HG03039 (cell line): ENCODE results near the gene HIPK3.
"Not testable (repeated sequence)": the region's sequence is repeated elsewhere in the genome, so short reads cannot be mapped to it uniquely, and the experiment has no call there.

ENCODE experiments used
- ATAC-seq: cut with Tn5 transposase; IDR thresholded peaks from one replicate; pipeline ENCODE4 v1.9.1; 2021; ENCODE audit warnings: mild to moderate bottlenecking, moderate library complexity; ENCODE audit not compliant: unreplicated experiment

HIPK3 gene

DNA sequence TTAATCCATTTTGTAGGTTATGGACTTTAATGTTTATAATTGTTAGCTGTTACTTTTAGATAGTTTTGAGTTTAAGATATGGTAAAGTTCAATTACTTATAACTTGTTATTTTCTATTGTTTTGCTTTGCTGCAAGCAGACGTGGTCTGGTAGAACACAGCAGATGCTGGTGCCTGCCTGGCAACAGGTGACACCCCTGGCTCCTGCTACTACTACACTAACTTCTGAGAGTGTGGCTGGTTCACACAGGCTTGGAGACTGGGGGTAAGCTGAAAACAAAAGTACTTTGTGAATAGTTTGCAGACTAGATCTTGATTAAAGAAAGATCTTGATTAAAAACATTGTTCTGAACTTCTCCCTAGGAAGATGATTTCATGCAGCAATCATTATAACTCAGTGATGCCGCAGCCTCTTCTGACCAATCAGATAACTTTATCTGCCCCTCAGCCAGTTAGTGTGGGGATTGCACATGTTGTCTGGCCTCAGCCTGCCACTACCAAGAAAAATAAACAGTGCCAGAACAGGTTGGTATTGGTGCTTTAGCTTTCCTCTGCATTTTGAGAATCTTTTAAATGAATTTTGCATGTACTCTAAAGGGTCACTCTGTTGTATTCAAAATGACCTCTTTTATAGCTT, 90.4 kb downstream of the HIPK3 start:
- ATAC-seq: peak; percentile 92

DNA sequence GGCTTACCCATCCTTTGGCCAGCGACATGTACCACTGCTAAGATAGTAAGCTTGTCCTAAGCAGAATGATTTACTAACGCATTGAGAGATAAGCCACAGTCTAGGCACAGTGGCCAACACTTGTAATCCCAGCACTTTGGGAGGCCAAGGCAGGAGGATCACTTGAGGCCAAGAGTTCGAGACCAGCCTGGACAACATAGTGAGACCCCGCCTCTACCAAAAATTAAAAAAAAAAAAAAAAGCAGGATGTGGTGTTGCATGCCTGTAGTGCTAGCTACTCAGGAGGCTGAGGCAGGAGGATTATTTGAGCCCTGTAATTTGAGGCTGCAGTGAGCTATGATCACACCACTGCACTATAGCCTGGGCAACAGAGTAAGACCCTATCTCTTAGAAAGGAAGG, 93.1 kb downstream of the HIPK3 start:
- ATAC-seq: no peak

- no peak for ATAC-seq
These were observed 101.1 kb downstream of the HIPK3 start for GRCh38 chr11:33358150-33358831.

DNA sequence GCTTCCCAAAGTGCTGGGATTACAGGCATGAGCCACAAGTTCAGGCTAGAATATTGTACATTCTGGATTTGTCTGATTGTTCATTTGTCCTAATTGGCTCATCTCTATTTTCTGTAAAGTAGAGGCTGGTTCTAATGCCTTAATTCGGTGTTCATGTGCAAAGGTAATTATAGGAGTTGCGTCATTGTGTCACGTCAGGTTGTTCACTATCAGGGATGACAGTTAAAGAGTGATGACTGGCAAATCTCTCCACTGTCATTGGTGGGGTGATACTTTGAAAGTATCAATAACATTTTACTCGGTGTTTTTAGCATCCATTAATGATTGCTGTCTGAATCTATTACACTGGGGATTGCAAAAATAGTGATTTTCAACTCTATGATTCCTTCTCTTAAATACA, 103.5 kb downstream of the HIPK3 start:
- ATAC-seq: no peak

DNA sequence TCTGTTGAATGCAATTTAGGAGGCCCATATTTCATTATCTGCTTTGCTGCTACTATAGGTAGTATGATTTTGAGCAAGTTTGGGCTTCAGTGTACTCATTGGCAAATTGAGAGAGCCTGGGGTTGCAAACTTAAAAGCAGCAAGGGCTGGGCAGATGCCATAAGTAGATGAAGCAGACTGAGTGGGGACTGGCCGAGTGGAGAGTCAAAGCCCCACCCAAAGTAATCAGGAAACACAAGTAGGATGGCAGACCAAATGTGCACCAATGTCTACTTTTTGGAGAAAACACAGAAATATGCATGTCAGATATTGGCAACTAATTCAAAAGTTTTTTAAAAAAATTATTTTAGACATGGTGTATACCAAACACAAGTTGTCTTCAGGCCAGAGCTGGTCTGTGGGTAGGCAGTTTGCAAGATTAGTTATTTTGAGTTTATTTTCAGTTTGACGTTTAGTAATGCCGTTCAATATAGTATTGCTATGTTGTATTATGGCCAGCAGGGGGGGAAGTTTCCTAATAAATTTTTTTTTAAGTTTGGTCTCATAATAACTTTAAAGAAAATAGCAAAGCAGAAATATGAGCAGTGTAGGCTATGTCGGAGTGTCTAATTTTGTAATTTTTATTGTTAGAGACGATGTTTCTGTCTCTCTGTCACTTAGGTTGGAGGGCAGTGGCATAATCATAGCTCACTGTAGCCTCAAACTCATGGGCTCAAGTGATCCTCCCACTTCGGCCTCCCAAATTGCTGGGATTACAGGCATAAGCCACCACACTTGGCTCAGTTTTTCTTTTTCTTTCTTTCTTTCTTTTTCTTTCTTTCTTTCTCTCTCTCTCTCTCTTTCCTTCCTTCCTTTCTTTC, 105.1 kb downstream of the HIPK3 start:
- ATAC-seq: no peak

DNA sequence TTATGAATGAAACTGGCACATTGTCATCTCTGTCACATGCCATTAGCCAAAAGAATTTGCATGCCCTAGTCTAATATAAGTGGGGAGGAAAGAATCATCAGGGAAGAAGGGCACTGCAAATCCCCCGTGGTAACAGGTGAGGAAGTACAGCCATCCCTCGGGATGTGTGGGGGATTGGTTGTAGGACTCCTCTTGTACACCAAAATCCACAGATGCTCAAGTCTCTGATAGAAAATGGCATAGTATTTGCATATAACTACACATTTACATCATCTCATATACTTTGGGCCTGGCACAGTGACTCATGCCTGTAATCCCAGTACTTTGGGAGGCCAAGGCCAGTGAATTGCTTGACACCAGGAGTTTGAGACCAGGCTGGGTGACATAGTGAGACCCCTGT, 109.7 kb downstream of the HIPK3 start:
- no peak for ATAC-seq

DNA sequence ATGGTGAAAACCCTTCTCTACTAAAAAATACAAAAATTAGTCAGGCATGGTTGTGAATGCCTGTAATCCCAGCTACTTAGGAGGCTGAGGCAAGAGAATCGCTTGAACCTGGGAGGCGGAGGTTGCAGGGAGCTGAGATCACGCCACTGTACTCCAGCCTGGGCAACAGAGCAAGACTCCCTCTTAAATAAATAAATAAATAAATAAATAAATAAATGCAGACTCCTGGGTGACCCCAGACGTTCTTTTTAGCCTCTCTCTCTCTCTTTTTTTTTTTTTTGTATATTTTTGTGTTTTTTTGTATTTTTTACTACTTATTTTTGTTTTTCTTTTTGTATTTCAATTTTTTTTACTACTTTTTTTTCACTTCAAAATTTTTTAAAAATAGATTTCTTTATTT, 111.3 kb downstream of the HIPK3 start:
- not testable (repeated sequence) for ATAC-seq

DNA sequence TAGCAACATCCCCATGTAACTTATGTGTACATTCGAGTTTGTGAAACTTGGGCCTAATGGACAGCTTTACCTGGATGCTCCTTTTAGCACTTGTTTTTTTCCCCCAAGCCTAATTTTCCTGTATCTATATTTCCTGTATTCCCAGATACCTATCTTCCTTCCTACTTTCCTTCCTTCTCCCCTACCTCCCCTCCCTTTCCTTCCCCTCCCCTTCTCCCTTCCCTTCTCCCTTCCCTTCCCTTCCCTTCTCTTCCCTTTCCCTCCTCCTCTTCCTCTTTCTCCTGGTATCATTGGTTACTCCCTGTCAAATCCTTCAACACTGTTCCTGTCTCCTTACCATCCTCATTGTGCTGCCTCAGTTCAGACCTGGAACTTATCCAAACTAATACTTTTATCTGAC, 111.8 kb downstream of the HIPK3 start:
- ATAC-seq: no peak

GRCh38 chr11:33373636-33374035, 116.5 kb downstream of the HIPK3 start:
- no peak for ATAC-seq

GRCh38 chr11:33375236-33375635, 118.1 kb downstream of the HIPK3 start:
- no peak for ATAC-seq

DNA sequence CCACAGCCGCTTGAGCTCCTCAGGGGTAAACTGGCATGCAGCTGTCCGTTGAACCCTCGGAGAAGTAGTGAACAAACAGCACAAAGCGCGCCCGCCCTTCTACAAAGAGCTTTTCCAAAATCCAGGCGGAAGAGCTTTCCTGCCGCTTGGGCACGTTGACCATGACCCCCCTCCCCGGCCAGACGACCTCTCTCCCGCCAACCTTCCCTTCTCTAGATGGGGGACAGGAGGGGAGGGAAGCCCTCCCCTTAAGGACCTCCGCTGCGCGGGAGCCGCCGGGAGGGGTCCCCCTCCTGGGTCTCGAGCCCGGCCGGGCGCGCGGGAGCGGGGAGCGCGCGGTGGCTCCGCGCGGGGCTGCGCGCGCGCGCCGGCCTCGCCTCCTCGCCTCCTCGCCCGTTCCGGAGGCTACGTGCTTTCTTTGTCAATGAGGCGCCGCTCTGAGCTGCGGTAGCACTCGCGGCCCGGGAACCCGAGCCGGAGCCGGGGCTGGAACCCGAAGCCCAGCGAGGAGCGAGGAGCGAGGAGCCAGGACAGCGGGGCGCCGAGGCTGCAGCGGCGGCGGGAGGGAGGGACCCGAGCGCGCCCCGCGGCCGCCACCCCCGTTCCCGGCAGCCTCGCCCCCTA, 118.6 kb downstream of the HIPK3 start, which contains the start of gene KIAA1549L:
Gene KIAA1549L, plus strand, starts transcription at position 421 of the 624 bp plus-strand sequence.
- no peak for ATAC-seq

DNA sequence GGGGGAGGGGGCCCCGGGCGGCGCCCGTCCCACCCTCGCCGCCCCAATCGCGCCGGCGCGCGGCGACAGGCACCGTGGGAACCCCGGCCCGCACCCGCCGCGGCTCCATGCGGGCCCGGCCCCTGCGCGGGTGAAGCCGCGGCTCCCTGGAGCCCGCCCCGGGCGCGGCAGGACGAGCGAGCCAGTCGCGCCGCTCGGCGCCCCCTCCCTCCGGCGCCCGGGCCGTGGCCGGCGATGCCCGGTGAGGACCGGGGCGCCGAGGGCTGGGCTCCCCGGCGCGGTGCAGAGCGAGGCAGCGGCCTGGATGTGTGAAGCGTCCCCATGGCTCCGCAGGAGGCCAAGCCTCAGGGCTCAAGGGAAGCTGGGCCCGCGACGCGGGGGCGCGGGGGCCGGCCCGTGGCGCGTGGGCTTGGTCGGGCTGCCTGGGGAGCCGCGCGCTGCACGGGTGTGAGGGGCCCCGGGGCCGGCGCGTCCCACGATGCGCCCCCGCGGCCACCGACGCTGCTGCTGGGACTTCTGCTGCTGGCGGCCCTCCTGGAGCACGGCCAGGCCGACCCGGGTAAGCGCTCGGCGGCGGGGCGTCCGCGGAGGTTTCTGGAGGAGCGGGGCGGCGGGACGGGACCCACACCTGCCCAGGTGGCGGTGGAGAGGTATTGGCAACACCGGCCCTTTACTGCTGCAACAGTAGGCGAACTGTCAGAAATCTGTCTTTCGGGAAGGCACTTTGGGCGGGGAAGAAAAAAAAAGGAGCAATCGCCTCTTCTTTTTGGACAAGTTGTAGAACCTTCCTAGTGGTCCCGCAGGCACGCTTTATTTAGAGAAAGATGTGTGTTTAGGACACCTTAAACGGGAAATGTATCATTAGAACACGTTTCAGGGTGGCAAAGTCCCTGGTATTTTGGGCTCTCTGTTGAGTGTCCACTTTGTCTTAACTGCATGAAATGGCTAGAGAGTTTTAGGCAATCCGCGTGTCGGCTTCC, 119.4 kb downstream of the HIPK3 start:
- no peak for ATAC-seq

DNA sequence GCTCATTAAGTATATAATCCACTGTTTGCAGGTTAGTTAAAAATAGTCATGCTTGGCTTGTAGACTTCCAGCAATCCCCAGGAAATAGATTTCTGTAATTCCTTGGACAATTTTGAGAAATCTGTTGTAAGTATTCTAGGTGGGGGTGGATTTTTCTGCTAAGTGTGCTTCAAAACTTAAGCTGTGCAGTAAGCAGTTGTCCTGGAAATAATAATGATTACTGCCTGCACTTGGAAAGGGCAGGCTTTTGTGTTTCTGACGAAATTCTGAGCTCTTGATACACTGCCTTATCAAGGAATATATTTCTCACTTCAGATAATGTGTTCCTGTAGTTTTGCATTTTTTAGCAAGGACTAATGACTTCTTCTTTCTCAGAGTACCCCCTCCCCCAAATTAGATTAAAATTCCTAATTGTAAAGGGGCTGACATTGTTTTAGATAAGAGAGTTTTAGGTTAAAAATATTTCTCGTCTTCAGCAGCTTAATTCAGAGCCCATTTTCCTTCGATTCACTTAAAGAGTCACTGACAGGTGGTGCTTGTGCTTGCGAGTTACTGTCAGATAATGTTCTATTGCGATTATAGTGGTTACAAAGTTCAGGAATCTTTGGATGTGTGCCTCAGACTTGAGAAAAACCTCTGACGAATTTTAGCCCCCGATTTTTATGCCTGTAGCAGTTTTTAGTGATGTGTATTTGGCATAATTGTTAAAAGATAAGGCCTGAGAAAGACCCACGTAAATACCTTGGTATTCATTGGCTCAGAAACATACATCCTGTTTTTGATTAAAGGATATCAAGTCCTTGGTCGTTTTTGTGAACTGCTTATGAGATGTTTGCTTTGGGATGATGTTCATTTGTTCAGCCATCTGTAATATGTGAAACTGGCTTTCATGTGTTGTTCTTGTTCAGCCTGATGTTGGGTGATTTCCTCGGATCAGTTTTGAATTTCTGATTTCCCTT, 120.5 kb downstream of the HIPK3 start:
- no peak for ATAC-seq

GRCh38 chr11:33379947-33380346, 122.8 kb downstream of the HIPK3 start:
- peak; percentile 46 for ATAC-seq

DNA sequence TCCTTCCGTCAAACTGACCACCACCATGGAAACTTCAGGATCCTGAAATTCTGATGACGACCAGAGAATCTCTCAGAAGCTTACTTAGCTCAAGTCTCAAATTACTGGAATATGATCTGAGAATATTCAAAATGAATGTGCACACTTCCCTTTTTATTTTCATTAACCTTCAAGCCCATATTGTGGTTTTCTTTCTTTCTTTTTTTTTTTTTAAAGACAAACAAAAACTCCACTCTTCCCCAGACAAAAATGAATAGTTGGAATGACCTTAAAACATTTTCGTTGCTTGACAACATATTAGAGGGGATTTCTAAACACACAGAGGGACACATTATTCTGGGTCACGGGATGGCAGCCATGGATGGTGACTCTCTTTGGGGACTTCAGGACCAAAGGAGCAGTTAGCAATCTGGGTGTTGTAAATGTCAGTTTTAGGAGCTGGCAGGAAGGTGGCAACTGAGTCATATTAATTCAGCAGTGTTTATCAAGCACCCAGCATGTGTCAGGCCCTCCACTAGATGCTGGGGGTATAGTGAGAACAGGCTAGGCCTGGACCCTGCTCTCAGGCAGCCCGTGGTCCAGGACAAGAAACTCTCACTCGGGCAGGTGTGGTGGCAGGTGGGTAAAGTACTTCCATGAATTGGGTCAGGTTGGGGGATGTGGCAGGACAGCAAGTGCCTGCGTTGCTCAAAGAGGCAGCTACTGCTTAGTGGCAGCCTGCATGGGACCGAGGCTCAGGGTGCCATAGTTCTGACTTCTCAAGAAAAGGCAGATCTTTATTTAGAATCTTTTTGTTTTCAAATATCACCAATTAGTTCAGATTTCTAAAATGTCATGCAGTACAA, 126.1 kb downstream of the HIPK3 start:
- no peak for ATAC-seq

DNA sequence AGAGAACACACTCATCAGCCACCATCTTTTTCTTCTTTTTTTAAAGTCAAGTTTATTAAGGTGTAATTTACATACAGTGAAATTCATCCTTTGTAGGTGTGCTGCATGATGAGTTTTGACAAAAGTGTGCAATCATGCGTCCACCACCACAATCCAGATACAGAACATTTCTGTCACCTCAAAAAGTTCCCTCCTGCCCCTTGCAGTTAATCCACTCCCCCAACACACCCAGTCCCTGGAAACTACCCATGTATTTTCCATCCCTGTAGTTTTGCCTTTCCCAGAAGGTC, 126.7 kb downstream of the HIPK3 start:
- ATAC-seq: no peak

DNA sequence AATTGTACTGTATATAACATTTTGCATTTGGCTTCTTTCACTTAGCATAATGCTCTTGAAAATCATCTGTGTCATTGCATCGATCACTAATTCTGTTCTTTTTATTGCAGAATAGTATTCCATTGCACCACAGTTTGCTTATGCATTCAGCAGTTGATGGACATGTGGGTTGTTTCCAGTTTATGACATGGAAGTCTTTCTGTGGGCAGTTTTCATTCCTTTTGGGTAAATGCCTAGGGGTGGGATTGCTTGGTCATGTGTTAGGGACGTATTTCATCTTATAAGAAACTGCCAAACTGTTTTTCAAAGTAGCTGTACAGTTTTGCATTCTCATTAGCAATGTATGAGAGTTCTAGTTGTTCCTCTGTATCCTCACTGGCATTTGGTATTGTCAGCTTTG, 127.0 kb downstream of the HIPK3 start:
- ATAC-seq: no peak

DNA sequence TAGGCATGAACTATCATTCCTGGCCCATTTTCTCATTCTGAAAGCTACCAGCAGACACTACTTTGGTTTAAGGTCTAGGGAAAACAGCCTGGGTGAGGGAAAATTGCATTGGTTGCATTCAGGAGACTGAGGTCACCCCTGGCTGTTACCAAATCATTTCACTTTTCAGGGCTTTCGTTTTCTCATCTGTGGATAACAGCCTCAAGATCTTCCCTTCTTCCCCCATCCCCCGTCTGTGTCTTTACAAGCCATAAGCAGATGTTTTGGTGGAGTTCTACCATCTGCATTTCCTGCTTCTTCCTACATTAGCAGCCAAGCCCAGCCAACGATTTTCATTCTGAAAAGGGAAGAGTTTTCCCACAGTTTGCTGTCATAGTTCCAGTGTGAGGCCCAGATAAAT, 130.4 kb downstream of the HIPK3 start:
- ATAC-seq: no peak
